Measurements from ENCODE around the gene AOAH. TPM values are rescaled to one million over a fixed set of nuclear protein-coding genes. Genes with fewer than 3 reads are reported as not detected.

Gene AOAH
- total and polyA plus RNA-seq, 9 of the 15 experiments (the other 6 are each of a cell fraction or from before 2014, with no cell fraction given), result not detected

- no TSS peak for BruUV-seq (replicated peaks)
- Histone ChIP-seq H3K27me3 (ENCODE audit: control insufficient read depth in 2 of 2, insufficient read depth in 2 of 2, low read length in 2 of 2) (no peaks in the 10 kb centered on the region), H3K79me2 (ENCODE audit: control insufficient read depth, insufficient read depth, low read length) (no peaks in the 10 kb centered on the region), H4K20me1 (replicated peaks; ENCODE audit: control insufficient read depth, insufficient read depth, low read length) (0 out of 2 replicates have a peak, but pooled peaks cover 3% of the 10 kb centered on the region), H3K9me1 (ENCODE audit: control insufficient read depth, insufficient read depth, low read length) (no peaks in the 10 kb centered on the region), H3K36me3 (ENCODE audit: control insufficient read depth, insufficient read depth, low read length) (no peaks in the 10 kb centered on the region), H3K9ac (ENCODE audit: insufficient read depth in 1 of 2, low read depth in 2 of 2, low read length in 2 of 2) (no peak overlapping the region), H2AFZ (ENCODE audit: low read depth, low read length) (no peak overlapping the region), H3K9me3 (replicated peaks; ENCODE audit: control insufficient read depth, insufficient read depth, low read depth, low read length) (no peaks in the 10 kb centered on the region), H3K4me3 (no peak overlapping the region), H3K4me2 (ENCODE audit: insufficient read depth, low read length) (no peak overlapping the region), H3K4me1 (replicated peaks in 1 of 2; ENCODE audit: control insufficient read depth in 2 of 2, insufficient read depth in 2 of 2, low read length in 2 of 2) (no peaks in the 10 kb centered on the region), H3K27ac (ENCODE audit: extremely low read depth, low read depth, low read length) (no peak overlapping the region)
- ATAC-seq, result no peak
- DNase-seq (ENCODE audit: extremely low read depth in 1 of 4, low spot score in 3 of 4), result no peak
- no peak for FAIRE-seq
- in situ Hi-C loops (cut with MboI), result no loop called here
- ChIA-PET POLR2A (interaction anchor here (0.6 to 1.4 kb wide), 4 partner anchors 10 to 48 kb away, joined by 3 to 4 read pairs (median 3); no protein-coding TSS in a partner anchor), CTCF (ENCODE audit: low intra/inter-chr PET ratio) (no interaction called here)
- intact Hi-C loops (cut with micrococcal nuclease), result no loop called here
- 0% methylated on average over 3 of the region's 3 CpGs for WGBS (ENCODE audit: insufficient coverage, low coverage, missing lambda C conversion rate)
- TF ChIP-seq SIRT6 (IDR thresholded peaks at IDR 0.05; ENCODE audit: low read depth, low read length) (no peak), FOXJ3 (CRISPR knock-in tag; IDR thresholded peaks at IDR 0.05) (no peak), ZBTB8A (IDR thresholded peaks at IDR 0.05; ENCODE audit: partially characterized antibody) (no peak), KDM1A (IDR thresholded peaks at IDR 0.05) (no peak), ZNF75A (CRISPR knock-in tag; IDR thresholded peaks at IDR 0.05) (no peak), TAF7 (tag; IDR thresholded peaks at IDR 0.05) (no peak), UBTF (IDR thresholded peaks at IDR 0.05; ENCODE audit: borderline replicate concordance in 1 of 2, low read depth in 2 of 2, low read length in 2 of 2) (no peak), KLF10 (CRISPR knock-in tag; IDR thresholded peaks at IDR 0.05) (no peak), CBFA2T2 (conservative IDR thresholded peaks at IDR 0.05) (no peak), ZNF354B (CRISPR knock-in tag; IDR thresholded peaks at IDR 0.05) (no peak), ZNF274 (IDR thresholded peaks at IDR 0.05; ENCODE audit: borderline replicate concordance, low read depth, low read length) (no peak), SFPQ (IDR thresholded peaks at IDR 0.05; ENCODE audit: low read depth, low read length) (no peak), SMARCC2 (IDR thresholded peaks at IDR 0.05; ENCODE audit: low read depth) (no peak), NR3C1 (CRISPR knock-in tag; IDR thresholded peaks at IDR 0.05) (no peak)
- TF ChIP-seq, protein P1, sequence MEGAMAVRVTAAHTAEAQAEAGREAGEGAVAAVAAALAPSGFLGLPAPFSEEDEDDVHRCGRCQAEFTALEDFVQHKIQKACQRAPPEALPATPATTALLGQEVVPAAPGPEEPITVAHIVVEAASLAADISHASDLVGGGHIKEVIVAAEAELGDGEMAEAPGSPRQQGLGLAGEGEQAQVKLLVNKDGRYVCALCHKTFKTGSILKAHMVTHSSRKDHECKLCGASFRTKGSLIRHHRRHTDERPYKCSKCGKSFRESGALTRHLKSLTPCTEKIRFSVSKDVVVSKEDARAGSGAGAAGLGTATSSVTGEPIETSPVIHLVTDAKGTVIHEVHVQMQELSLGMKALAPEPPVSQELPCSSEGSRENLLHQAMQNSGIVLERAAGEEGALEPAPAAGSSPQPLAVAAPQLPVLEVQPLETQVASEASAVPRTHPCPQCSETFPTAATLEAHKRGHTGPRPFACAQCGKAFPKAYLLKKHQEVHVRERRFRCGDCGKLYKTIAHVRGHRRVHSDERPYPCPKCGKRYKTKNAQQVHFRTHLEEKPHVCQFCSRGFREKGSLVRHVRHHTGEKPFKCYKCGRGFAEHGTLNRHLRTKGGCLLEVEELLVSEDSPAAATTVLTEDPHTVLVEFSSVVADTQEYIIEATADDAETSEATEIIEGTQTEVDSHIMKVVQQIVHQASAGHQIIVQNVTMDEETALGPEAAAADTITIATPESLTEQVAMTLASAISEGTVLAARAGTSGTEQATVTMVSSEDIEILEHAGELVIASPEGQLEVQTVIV (CRISPR knock-in tag; IDR thresholded peaks at IDR 0.05; ENCODE audit: borderline replicate concordance), result no peak
- TF ChIP-seq, protein P2, sequence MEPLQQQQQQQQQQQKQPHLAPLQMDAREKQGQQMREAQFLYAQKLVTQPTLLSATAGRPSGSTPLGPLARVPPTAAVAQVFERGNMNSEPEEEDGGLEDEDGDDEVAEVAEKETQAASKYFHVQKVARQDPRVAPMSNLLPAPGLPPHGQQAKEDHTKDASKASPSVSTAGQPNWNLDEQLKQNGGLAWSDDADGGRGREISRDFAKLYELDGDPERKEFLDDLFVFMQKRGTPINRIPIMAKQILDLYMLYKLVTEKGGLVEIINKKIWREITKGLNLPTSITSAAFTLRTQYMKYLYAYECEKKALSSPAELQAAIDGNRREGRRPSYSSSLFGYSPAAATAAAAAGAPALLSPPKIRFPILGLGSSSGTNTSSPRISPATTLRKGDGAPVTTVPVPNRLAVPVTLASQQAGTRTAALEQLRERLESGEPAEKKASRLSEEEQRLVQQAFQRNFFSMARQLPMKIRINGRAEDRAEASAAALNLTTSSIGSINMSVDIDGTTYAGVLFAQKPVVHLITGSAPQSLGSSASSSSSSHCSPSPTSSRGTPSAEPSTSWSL (CRISPR knock-in tag; IDR thresholded peaks at IDR 0.05; ENCODE audit: borderline replicate concordance), result no peak
Observed at GRCh38 chr7:36591636-36592035, 132.7 kb downstream of the AOAH start.
